GM19468 (cell line): ENCODE results near the gene LCT.
"Not testable (repeated sequence)": the region's sequence is repeated elsewhere in the genome, so short reads cannot be mapped to it uniquely, and the experiment has no call there.

Experiments
- ATAC-seq: cut with Tn5 transposase; IDR thresholded peaks from one replicate; pipeline ENCODE4 v1.9.1; 2021; ENCODE audit warnings: mild to moderate bottlenecking, moderate library complexity, moderate number of reproducible peaks; ENCODE audit not compliant: unreplicated experiment; ENCODE audit errors: extremely low read depth

Gene LCT

GRCh38 chr2:135799738-135800137, 37.2 kb downstream of the LCT start:
- no peak for ATAC-seq

- ATAC-seq: no peak
Measured at GRCh38 chr2:135798762-135799161, 38.2 kb downstream of the LCT start.

DNA sequence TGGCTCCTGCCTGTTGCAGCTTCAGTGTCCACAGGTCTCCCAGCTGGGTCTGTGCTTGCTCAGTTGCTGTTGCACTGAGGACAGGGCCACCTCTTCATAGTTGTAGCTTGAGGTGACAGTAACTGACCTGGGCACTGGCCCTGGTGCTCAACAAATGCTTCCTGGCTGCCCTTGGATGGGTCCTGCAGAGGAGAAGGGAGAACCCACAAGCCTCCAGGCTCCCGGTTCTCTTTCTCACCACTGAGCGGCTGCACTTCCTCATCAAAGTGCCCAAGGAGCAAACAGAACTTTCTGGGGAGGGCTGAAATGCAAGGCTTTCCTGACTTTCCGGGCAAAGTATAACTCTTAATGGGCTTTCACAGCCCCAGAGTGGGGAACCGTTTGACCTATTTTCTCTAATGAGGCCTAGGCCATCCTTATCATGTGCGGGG, 38.7 kb downstream of the LCT start:
- ATAC-seq: no peak

GRCh38 chr2:135797497-135798274, 39.3 kb downstream of the LCT start:
- no peak for ATAC-seq

DNA sequence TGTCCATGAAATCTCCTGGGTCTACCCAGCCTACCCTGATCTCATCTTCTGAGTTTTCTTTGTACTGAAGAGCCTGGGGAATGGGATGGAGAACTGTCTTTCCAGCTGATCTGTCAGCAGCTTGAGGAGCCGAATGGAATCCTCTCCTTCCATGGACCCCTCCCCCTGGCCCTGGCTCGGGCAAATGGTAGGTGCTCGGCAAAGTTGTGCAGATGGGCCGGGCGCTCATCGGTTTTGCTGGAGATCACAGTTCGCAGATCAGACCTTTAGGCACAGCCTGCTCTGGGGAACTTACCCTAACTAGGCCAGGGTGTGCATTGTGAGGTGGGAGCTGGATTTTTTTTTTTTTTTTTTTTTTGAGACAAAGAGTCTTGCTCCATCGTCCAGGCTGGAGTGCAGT, 40.4 kb downstream of the LCT start:
- no peak for ATAC-seq

DNA sequence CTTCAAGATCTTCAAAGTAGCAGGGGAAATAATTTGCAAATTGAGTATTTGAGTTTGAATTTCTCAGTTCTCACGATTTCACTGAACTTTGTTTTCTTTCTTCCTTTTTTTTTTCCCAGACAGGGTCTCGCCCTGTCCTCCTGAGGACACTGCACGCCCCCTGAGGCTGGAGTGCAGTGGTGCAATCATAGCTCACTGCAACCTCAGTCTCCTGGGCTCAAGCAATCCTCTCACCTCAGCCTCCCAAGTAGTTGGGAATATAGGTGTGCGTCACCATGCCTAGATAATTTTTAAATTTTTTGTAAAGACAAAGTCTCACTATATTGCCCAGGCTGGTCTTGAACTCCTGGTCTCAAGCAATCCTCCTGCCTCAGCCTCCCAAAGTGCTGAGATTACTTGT, 41.3 kb downstream of the LCT start:
- not testable (repeated sequence) for ATAC-seq

GRCh38 chr2:135792401-135793150, 44.4 kb downstream of the LCT start:
- ATAC-seq: peak; percentile 48

DNA sequence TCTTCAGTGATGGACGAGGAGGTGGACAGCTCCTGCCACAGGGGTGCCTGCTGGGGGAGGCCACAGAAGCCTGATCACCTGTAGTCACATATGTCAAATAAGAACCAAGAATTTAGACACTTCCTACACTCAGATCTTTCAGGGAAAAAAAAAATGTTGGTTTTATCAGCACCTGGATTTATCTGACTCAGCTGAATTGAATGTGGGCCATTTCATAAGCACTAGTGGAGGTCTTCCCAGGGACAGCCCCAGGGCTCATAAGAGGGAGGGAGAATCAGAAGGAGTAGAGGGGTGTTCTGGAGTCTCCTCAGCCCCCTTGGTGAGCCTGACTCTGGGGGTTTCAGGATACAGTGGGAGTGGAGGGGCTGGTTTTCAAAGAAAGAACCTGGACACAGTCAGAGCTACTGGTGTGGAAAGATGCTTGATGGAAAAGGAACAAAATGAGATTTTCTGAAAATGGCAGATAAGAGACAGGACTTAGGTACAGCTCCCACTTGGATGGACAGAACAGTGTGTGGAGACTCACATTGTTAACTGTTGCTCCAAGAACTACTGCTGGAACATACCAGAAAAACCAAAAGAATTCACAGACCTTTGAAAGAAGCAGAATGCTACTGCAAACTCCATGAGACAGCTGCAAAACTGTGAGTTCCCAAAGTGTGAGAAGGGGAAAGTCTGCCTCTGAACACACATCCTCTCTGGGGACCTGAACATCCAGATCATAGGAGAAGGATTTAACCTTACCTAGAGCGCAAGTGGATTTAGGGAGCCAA, 45.4 kb downstream of the LCT start:
- ATAC-seq: no peak

GRCh38 chr2:135790423-135790822, 46.6 kb downstream of the LCT start:
- ATAC-seq: no peak

- ATAC-seq: no peak
Measured at GRCh38 chr2:135786823-135787222, 50.2 kb downstream of the LCT start.

DNA sequence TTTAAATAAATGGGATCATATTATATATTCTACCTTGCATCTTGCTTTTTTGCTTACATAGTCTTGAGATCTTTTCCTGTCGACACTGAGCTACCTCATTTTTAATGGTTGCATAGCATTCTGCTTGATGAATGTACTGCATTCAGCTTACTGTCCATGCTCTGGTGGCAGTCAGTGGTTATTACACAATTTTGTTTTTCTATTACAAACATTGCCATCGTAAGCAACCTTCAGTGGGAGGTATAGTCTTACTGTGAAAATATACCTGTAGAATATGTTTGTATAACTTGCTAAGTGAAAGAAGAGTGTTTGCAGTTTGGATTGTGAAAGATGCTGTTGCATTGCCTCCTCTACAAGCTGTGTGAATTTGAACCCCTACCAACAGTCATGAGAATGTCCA, 52.0 kb downstream of the LCT start:
- no peak for ATAC-seq

DNA sequence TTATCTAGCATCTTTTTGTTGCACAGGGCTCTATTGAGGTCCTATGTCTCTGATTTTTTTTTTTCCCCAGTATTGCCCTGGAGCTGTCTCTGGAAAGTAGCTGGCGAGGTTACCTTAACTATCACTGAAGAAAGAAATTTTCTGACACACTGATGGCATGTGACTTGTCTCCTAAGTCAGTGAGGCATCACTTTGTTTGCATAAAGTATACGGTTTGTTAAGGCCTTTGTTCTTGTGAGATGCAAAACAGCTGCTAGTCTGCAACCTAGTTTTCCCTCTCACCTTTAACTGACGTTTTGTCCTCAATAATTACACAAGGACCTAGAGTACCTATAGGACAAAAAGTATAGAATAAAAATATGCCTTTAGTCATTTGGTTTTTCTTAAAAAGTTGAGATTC, 53.5 kb downstream of the LCT start:
- ATAC-seq: no peak

DNA sequence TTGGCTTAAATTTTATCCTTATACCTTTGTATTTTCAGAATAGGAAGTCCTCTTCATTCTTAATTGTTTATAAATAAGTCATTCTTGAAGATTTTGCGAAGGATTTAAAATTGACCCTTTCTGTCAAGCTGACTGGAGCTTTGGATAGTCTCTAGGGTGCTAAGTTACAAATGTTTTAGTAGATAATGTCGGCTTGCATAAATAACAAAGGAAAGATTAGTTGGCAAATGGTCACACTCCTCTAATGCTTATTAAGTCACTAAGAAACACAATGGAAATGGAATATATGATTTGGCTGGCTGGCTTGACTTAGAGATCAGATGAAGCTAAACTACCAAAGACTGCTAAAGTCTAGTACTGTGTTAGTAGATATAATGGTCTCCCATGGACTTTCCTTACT, 54.8 kb downstream of the LCT start:
- no peak for ATAC-seq

DNA sequence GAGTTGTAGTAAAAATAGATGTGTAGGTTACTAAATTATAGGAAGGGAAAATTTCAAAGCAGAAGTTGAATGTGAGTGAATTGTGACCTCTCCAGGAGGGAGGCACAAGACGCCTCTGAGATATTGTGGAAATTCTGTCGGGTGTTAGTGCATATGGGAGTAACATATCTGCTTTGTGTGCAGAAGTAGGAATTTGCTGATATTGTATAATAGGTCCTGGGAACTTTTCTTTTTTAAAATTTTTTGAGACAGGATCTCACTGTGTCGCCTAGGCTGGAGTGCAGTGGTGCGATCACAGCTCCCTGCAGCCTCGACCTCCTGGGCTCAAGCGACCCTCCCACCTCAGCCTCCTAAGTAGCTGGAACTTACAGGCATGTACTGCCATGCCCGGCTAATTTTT, 60.6 kb downstream of the LCT start:
- ATAC-seq: no peak

DNA sequence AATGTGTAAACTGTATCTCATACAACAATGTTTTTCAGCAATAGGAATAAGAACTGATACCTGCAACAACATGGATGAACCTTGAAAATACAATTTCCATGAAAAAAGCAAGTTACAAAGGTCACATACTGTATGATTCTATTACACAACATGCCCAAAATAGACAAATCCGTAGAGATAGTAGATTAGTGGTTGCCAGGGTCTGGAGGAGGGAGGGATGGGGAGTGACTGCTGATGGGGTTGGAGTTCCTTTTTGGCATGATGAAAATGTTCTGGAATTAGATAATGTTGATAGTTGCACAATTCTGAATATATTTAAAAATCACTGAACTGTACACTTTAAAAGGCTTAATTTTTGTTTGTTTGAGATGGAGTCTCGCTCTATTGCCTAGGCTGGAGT, 61.6 kb downstream of the LCT start:
- no peak for ATAC-seq

GRCh38 chr2:135773917-135774316, 63.1 kb downstream of the LCT start:
- no peak for ATAC-seq

GRCh38 chr2:135773319-135773718, 63.7 kb downstream of the LCT start:
- ATAC-seq: no peak

- no peak for ATAC-seq
Measured at GRCh38 chr2:135768863-135769262, 68.1 kb downstream of the LCT start.

DNA sequence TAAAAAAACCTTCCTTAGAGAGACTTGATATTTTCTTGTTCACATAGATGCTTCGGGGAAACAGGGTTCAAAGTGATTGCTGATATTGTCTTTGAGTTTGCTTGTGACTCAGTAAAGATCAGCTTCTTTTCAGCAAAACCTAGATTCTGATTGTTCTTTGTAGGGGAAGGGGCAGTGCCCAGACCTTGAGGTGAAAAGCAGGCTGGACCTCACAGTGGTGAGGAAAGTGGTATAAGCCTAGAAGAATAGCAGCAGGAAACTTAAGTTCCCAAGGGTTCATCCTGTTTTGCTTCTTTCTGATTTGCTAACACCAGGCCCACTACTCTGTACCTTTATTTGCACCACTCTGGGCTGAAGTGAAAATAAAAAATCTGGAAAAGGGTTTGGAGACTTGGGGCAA, 74.5 kb downstream of the LCT start:
- no peak for ATAC-seq

GRCh38 chr2:135762022-135762421, 75.0 kb downstream of the LCT start:
- ATAC-seq: no peak

DNA sequence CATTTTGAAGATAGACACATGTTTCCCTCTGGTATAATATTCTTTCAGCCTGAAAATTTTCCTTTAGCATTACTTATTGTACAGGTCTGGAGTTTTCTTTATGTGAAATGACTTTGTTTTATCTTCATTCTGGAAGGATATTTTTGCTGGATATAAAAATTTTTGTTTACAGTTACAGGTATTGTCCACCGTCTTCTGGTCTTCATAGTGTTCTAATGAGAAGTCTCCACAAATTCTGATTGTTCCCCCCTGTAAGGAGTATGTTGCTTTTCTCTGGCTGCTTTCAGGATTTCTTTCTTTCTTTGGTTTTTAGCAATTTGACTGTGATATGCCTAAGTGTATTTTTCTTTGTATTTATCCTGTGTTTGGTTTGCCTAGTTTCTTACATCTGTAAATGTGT, 80.3 kb downstream of the LCT start:
- ATAC-seq: no peak
